Activated B cell treated with CpG ODN at 0.5 μM for 24 hours (primary cell): ENCODE measurements around the gene ZNF132. TPM values are rescaled to one million over a fixed set of nuclear protein-coding genes. Genes with fewer than 3 reads are reported as not detected.
"Not testable (repeated sequence)": the region's sequence is repeated elsewhere in the genome, so short reads cannot be mapped to it uniquely, and the experiment has no call there.

ENCODE experiments used
- ATAC-seq: fragments of 200-7000 bp; cut with Tn5 transposase; one replicate; pipeline ENCODE4 v1.10.0; 2021; ENCODE audit warnings: low read depth, mild to moderate bottlenecking, moderate library complexity
- CTCF ChIA-PET: fragments of 350-600 bp; sonication (Branson Sonifier 250); formaldehyde crosslinking; loops from one replicate; lab custom pipeline; 2021; ENCODE audit warnings: antibody characterized with exemption; lab: Charles Lee
- POLR2A ChIA-PET: fragments of 350-600 bp; sonication (Branson Sonifier 250); formaldehyde crosslinking; loops from one replicate; lab custom pipeline; 2021; ENCODE audit warnings: antibody characterized with exemption; lab: Charles Lee
- DNase-seq: peaks from one replicate; pipeline ENCODE4 v3.0.0; 2022
- H3K27ac Mint-ChIP-seq: one replicate; pipeline ENCODE4 v1.8.0; 2020; ENCODE audit warnings: mixed read lengths
- H3K27me3 Mint-ChIP-seq: one replicate; pipeline ENCODE4 v1.8.0; 2021; ENCODE audit warnings: mixed read lengths
- H3K36me3 Mint-ChIP-seq: one replicate; pipeline ENCODE4 v1.8.0; 2021; ENCODE audit warnings: low read depth, mixed read lengths
- H3K4me1 Mint-ChIP-seq: one replicate; pipeline ENCODE4 v1.8.0; 2021; ENCODE audit warnings: mixed read lengths
- H3K4me3 Mint-ChIP-seq: one replicate; pipeline ENCODE4 v1.8.0; 2020; ENCODE audit warnings: mild to moderate bottlenecking, mixed read lengths
- H3K9me3 Mint-ChIP-seq: one replicate; pipeline ENCODE4 v1.8.0; 2020; ENCODE audit warnings: mixed read lengths
- CTCF ChIP-seq: fragments of 200-600 bp; IDR thresholded peaks from one replicate; pipeline ENCODE4 v1.8.0; 2022; ENCODE audit warnings: antibody characterized with exemption, mild to moderate bottlenecking
- intact Hi-C: fragments of 100-400 bp; cut with micrococcal nuclease; formaldehyde crosslinking; loops from one replicate; pipeline ENCODE4 v1.15.1; 2024
- total RNA-seq: library from RNA; stranded (reverse); gene quantifications from 2 replicates; pipeline ENCODE4 v1.2.3, GENCODE V29; 2022

The ZNF132 gene
- total RNA-seq, 1 donor from 2014 or later = 10.4 TPM

GRCh38 chr19:58455306-58455705 is 15.4 kb upstream of the ZNF132 start:
- DNase-seq = no peak
- intact Hi-C loops = no loop called here
- ATAC-seq = no peak
- POLR2A ChIA-PET = interaction anchor here (1.0 kb wide), 1 partner anchor 8 kb away, joined by 3 read pairs; no protein-coding TSS in a partner anchor
- H3K36me3 Mint-ChIP-seq = peaks cover 33% of the 10 kb centered on the region
- H3K4me1 Mint-ChIP-seq = peaks cover 16% of the 10 kb centered on the region
- no peaks in the 10 kb centered on the region for H3K9me3 Mint-ChIP-seq
- no peak overlapping the region for H3K4me3 Mint-ChIP-seq
- no peaks in the 10 kb centered on the region for H3K27me3 Mint-ChIP-seq
- CTCF ChIA-PET = no interaction called here
- no peak for TF ChIP-seq CTCF
- H3K27ac Mint-ChIP-seq = no peak overlapping the region

- Mint-ChIP-seq H3K4me3 (no peak overlapping the region), H3K9me3 (no peaks in the 10 kb centered on the region), H3K4me1 (peaks cover 16% of the 10 kb centered on the region), H3K27ac (no peak overlapping the region), H3K27me3 (peaks cover 3% of the 10 kb centered on the region), H3K36me3 (peaks cover 33% of the 10 kb centered on the region)
- ChIA-PET CTCF (no interaction called here), POLR2A (interaction anchor here (0.6 to 1.0 kb wide), 3 partner anchors 11 to 66 kb away, joined by 3 to 4 read pairs (median 3); partner anchors contain the start of genes ZBTB45 and ZNF132)
- no peak for TF ChIP-seq CTCF
- DNase-seq (no peak), ATAC-seq (no peak)
- intact Hi-C loops = no loop called here
These were observed 13.8 kb upstream of the ZNF132 start for GRCh38 chr19:58453743-58454142.

GRCh38 chr19:58451358-58452101 is 11.6 kb upstream of the ZNF132 start, which contains the start of gene ZNF324B:
TSS of gene ZNF324B (plus strand) at chr19:58451622. CDS start at chr19:58453702, 2,080 bp downstream.
- H3K36me3 Mint-ChIP-seq = peaks cover 23% of the 10 kb centered on the region
- H3K27ac Mint-ChIP-seq = peak within 1 kb of the TSS; percentile 79
- intact Hi-C loops = loop anchor here (1.0 to 2.0 kb wide), 6 partner anchors 11 to 71 kb away; partner anchors contain the start of genes ZNF132, ZNF446, ZNF584 and ZNF837
- peaks cover 15% of the 10 kb centered on the region for H3K27me3 Mint-ChIP-seq
- ChIA-PET POLR2A (interaction anchor here (0.6 to 1.6 kb wide), 18 partner anchors 11 to 173 kb away, joined by 3 to 13 read pairs (median 4); partner anchors contain the start of genes CHMP2A, ERVK3-1, TRIM28 and ZBTB45), CTCF (no interaction called here)
- DNase-seq (peak; percentile 94), ATAC-seq (peak; percentile 98)
- H3K9me3 Mint-ChIP-seq = peaks cover 3% of the 10 kb centered on the region
- no peak for TF ChIP-seq CTCF
- H3K4me3 Mint-ChIP-seq = peak within 1 kb of the TSS; percentile 86
- H3K4me1 Mint-ChIP-seq = peaks cover 16% of the 10 kb centered on the region

DNA sequence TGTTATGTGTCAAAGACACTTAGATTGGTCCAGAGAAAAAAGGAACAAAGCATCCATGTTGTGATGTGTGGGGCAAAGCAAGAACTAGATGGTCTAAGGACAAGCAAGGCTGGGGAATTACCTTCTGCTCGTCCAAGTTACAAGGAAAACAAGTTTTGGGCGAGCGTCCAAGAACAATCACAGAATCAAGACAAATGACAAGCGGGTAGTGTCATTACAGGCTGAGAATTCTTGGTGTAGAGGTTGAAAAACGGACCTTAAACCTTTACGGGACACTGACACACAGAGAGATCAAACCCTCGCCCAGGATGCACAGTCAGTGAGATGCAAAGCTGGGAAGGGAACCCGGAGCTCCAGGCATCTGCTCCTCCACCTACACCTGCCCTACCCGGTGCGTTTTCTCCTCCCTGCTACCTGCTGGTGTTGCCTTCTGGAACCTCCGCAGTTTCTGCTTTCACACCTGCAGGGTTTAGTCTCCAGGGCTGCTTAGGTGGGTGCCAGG is 11.0 kb upstream of the ZNF132 start:
- H3K9me3 Mint-ChIP-seq = peaks cover 3% of the 10 kb centered on the region
- ATAC-seq (no peak), DNase-seq (no peak)
- peaks cover 16% of the 10 kb centered on the region for H3K4me1 Mint-ChIP-seq
- ChIA-PET POLR2A (interaction anchor here (0.6 to 1.6 kb wide), 18 partner anchors 10 to 172 kb away, joined by 3 to 13 read pairs (median 4); partner anchors contain the start of genes CHMP2A, ERVK3-1, TRIM28 and ZBTB45), CTCF (no interaction called here)
- H3K27me3 Mint-ChIP-seq = peaks cover 19% of the 10 kb centered on the region
- intact Hi-C loops = loop anchor here (1.0 to 2.0 kb wide), 6 partner anchors 11 to 70 kb away; partner anchors contain the start of genes ZNF132, ZNF446, ZNF584 and ZNF837
- TF ChIP-seq CTCF = no peak
- H3K4me3 Mint-ChIP-seq = peak overlapping the region; percentile 86
- H3K27ac Mint-ChIP-seq = peak overlapping the region; percentile 79
- H3K36me3 Mint-ChIP-seq = peaks cover 17% of the 10 kb centered on the region

- ATAC-seq, H3K9me3 Mint-ChIP-seq, POLR2A ChIA-PET, H3K27ac Mint-ChIP-seq, DNase-seq, H3K4me3 Mint-ChIP-seq, CTCF ChIA-PET: not testable (repeated sequence)
- Mint-ChIP-seq H3K36me3 (peaks cover 15% of the 10 kb centered on the region), H3K4me1 (peaks cover 16% of the 10 kb centered on the region), H3K27me3 (peaks cover 19% of the 10 kb centered on the region)
- intact Hi-C loops = loop anchor here (2.0 kb wide), 1 partner anchor 69 kb away; the partner anchor contains the start of gene ZNF837
These were observed 10.0 kb upstream of the ZNF132 start for GRCh38 chr19:58449980-58450379.

DNA sequence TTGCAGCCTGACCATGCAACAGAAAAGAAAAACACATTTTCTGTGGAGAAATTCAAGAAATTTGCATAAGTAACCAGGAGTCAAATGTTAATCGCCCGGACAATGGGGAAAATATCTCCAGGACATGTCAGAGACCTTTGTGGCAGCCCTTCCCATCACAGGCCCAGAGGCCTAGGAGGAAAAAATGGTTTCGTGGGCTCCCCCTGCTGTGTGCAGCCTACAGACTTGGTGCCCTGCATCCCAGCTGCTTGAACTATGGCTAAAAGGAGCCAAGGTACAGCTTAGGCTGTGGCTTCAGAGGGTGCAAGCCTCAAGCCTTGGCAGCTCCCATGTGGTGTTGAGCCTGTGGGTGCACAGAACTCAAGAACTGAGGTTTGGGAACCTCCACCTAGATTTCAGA is 8.9 kb upstream of the ZNF132 start:
- H3K4me3 Mint-ChIP-seq, CTCF ChIA-PET, H3K9me3 Mint-ChIP-seq, H3K36me3 Mint-ChIP-seq, DNase-seq, POLR2A ChIA-PET, intact Hi-C loops, H3K27ac Mint-ChIP-seq, ATAC-seq: not testable (repeated sequence)
- H3K4me1 Mint-ChIP-seq = peaks cover 16% of the 10 kb centered on the region
- H3K27me3 Mint-ChIP-seq = peaks cover 24% of the 10 kb centered on the region

- peaks cover 19% of the 10 kb centered on the region for H3K4me1 Mint-ChIP-seq
- H3K36me3 Mint-ChIP-seq = peaks cover 21% of the 10 kb centered on the region
- H3K27ac Mint-ChIP-seq, H3K4me3 Mint-ChIP-seq, CTCF ChIA-PET, DNase-seq, intact Hi-C loops, ATAC-seq: not testable (repeated sequence)
- peaks cover 17% of the 10 kb centered on the region for H3K27me3 Mint-ChIP-seq
- POLR2A ChIA-PET = interaction anchor here (0.6 to 1.2 kb wide), 2 partner anchors 34 to 94 kb away, joined by 3 to 4 read pairs; partner anchors contain the start of gene ZNF584
- peaks cover 22% of the 10 kb centered on the region for H3K9me3 Mint-ChIP-seq
These were observed 3.0 kb upstream of the ZNF132 start for GRCh38 chr19:58442986-58443385.
